Measurements from ENCODE around the gene EOLA2.
"Not testable (repeated sequence)": the region's sequence is repeated elsewhere in the genome, so short reads cannot be mapped to it uniquely, and the experiment has no call there.

Gene EOLA2

GRCh38 chrX:149938427-149938880, at the start of gene EOLA2:
Gene EOLA2 (minus strand): TSS chrX:149938491. CDS start chrX:149933874, 4,617 bp downstream.
- peak; percentile 98 for DNase-seq

GRCh38 chrX:149987613-149988012, 49.3 kb upstream of the EOLA2 start:
- DNase-seq: no peak

- DNase-seq: no peak
Measured at GRCh38 chrX:149984411-149984810, 46.1 kb upstream of the EOLA2 start.

GRCh38 chrX:149982310-149982709, 44.0 kb upstream of the EOLA2 start:
- DNase-seq: no peak

- no peak for DNase-seq
Measured at GRCh38 chrX:149979126-149979644, 40.9 kb upstream of the EOLA2 start.

GRCh38 chrX:149962859-149963757, 24.8 kb upstream of the EOLA2 start:
- DNase-seq: peak; percentile 9

- no peak for DNase-seq
Measured at GRCh38 chrX:149962010-149962409, 23.7 kb upstream of the EOLA2 start.

GRCh38 chrX:149961572-149961971, 23.3 kb upstream of the EOLA2 start:
- no peak for DNase-seq

GRCh38 chrX:149950681-149951080, 12.4 kb upstream of the EOLA2 start:
- DNase-seq: no peak

GRCh38 chrX:149949743-149950436, 11.6 kb upstream of the EOLA2 start:
- DNase-seq: no peak

- DNase-seq: no peak
Measured at GRCh38 chrX:149948016-149948415, 9.7 kb upstream of the EOLA2 start.

GRCh38 chrX:149946932-149947331, 8.6 kb upstream of the EOLA2 start:
- DNase-seq: not testable (repeated sequence)

GRCh38 chrX:149945820-149946219, 7.5 kb upstream of the EOLA2 start:
- not testable (repeated sequence) for DNase-seq

GRCh38 chrX:149945087-149945670, 6.9 kb upstream of the EOLA2 start:
- not testable (repeated sequence) for DNase-seq

GRCh38 chrX:149940674-149941024, 2.4 kb upstream of the EOLA2 start:
- not testable (repeated sequence) for DNase-seq

- peak; percentile 98 for DNase-seq
Measured at GRCh38 chrX:149939905-149940673, 1.8 kb upstream of the EOLA2 start.

- DNase-seq: no peak
Measured at GRCh38 chrX:149939655-149939904, 1.3 kb upstream of the EOLA2 start.

- peak; percentile 99 for DNase-seq
Measured at GRCh38 chrX:149938881-149939654, 777 bp upstream of the EOLA2 start.

GRCh38 chrX:149937871-149938426, 342 bp downstream of the EOLA2 start:
- no peak for DNase-seq

- DNase-seq: not testable (repeated sequence)
Measured at GRCh38 chrX:149937328-149937727, 963 bp downstream of the EOLA2 start.

- DNase-seq: not testable (repeated sequence)
Measured at GRCh38 chrX:149933547-149933946, 4.7 kb downstream of the EOLA2 start.

- DNase-seq: not testable (repeated sequence)
Measured at GRCh38 chrX:149932970-149933369, 5.3 kb downstream of the EOLA2 start.

Measured in NCI-H1436 (cell line).